ENCODE results near the gene ANKRD52.
A peak's percentile ranks its signal among the peaks of the same experiment; 100 is the strongest.
"Not testable (repeated sequence)": the region's sequence is repeated elsewhere in the genome, so short reads cannot be mapped to it uniquely, and the experiment has no call there.

Gene ANKRD52

DNA sequence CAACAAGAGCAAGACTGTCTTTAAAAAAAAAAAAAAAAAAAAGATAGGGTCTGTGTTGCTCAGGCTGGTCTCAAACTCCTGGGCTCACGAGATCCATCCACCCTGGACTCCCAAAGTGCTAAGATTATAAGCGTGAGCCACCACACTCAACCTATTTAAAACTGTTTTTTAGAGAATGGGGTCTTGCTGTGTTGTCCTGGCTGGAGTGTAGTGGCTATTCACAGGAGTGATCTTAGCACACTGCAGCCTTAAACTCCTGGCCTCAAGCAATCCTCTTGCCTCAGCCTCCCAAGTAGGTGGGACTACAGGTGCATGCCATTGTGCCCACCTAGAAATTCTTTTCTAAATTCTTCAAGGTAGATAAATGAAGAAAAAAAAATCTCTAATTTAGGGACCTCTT lies 16.1 kb upstream of the ANKRD52 start:
- DNase-seq (ENCODE audit: low read depth in 2 of 3, low spot score in 1 of 3) = no peak

DNA sequence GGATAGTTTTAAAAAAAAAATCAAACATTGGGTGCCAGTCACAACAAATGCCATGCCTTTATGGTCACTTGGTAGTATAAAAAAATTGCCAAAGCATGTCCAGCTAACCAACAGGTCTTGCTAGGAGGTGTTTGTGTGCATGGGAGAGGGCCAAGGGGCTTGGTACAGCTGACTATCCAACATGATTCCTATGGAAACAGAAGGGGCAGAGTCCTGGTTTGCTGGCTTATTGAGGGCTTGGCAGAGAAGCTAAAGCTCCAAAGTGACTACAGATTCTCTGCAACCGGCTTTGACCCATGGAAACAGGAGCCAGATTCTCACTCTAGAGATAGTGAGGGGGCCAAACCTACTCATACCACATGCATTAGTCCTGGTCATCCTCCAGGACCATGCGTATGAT lies 14.3 kb upstream of the ANKRD52 start:
- not testable (repeated sequence) for DNase-seq (ENCODE audit: low read depth in 2 of 3, low spot score in 1 of 3)

DNA sequence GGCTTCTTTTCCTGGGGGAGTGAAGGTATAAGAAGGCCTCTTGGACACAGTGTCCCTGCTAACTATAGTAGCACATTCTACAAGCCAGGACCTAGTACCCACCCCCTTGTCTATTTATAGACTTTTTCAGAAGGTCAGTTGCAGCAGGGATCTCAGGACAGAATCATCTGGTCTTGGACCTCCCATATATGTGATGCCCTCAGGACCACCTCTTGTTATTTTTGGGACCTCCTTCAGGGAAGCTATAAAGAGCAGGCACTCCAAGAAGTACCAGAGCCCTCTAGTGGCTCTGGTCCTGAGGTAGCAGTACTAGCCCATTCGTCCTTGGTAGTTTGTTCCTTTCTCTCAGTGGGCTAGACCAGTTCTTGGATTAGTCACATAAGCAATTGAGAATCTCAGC lies 12.8 kb upstream of the ANKRD52 start:
- DNase-seq (ENCODE audit: low read depth in 2 of 3, low spot score in 1 of 3) = no peak

DNA sequence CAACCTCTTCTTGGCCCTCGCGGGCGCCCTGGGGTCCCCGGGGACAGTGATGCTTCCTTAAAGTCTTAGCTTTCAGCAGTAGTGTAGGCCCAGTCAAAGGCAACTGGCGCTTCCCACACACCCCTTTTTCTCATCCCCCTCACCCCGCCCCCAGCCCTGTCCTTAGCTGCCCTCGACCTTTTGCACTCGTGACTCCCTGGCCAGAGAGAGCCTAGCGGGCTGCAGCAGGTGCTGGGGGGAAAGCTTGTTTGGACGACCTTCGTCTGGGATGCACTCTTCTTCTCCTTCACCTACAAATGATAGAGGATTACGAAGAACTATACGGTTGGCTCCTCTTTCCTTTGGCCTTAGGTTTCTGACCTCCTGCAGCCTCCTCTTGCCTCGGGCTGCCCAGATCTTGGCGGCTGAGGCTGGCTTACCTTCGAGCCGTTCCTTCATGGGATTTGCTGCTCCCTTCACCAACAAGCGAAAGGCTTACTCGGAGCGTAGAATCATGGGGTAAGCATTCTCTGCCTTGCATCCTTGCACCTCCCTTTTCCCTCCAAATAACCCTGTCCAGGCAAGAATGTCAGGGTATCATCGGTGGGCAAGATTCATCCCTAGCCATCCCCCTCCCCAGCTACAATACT lies 9.4 kb upstream of the ANKRD52 start:
- no peak for DNase-seq (ENCODE audit: low read depth in 2 of 3, low spot score in 1 of 3)

GRCh38 chr12:56266693-56267442 lies 8.7 kb upstream of the ANKRD52 start, which contains the start of gene COQ10A:
Gene COQ10A (plus strand): TSS chr12:56266942. CDS start chr12:56267119, 177 bp downstream.
- DNase-seq (ENCODE audit: low read depth in 2 of 3, low spot score in 1 of 3) = peak; percentile 75 to 83 (median 78)

DNA sequence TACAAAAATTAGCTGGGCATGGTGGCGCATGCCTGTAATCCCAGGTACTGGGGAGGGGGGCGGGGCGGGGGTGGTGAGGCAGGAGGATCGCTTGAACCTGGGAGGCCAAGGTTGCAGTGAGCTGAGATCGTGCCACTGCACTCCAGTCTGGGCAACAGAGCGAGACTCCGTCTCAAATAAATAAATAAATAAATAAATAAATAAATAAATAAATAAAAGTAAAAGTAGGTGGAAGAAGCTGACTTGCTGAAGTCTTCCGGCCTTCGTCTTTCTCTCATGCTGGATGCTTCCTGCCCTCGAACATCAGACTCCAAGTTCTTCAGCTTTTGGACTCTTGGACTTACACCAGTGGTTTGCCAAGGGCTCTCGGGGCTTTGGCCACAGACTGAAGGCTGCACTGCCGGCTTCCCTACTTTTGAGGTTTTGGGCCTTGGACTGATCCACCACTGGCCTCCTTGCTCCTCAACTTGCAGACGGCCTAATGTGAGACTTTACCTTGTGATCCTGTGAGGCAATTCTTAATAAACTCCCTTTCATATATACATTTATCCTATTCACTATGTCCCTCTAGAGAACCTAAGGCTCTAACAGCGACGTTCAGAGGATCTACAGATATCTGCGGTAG lies 8.0 kb upstream of the ANKRD52 start:
- not testable (repeated sequence) for DNase-seq (ENCODE audit: low read depth in 2 of 3, low spot score in 1 of 3)

DNA sequence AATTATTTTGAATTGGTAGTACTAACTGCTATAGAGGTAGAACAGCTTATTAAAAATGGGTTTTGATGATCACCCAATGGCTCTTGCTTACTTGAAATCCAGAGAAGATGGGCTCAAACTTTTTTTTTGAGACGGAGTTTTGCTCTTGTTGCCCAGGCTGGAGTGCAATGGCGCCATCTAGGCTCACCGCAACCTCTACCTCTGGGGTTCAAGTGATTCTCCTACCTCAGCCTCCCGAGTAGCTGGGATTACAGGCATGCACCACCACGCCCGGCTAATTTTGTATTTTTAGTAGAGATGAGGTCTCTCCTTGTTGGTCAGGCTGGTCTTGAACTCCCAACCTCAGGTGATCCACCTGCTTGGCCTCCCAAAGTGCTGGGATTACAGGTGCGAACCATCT lies 4.8 kb upstream of the ANKRD52 start:
- DNase-seq (ENCODE audit: low read depth in 2 of 3, low spot score in 1 of 3) = not testable (repeated sequence)

GRCh38 chr12:56261503-56262232 lies 3.5 kb upstream of the ANKRD52 start:
- DNase-seq (ENCODE audit: low read depth in 2 of 3, low spot score in 1 of 3) = no peak

GRCh38 chr12:56260921-56261320 lies 2.7 kb upstream of the ANKRD52 start:
- no peak for DNase-seq (ENCODE audit: low read depth in 2 of 3, low spot score in 1 of 3)

DNA sequence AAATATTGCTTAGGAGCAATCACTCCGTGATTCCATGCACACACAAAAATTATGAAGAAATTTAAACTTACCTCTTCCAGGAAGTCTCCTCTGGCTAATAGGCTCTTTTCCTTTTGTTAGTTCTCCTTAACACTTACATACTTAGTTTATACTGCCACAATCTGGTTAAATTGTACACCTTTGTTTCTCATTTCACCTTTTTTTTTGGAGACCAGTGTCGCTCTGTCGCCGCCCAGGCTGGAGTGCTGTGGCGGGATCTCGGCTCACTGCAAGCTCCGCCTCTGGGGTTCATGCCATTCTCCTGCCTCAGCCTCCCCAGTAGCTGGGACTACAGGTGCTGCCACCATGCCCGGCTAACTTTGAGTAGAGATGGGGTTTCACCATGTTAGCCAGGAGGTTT lies 2.2 kb upstream of the ANKRD52 start:
- DNase-seq (ENCODE audit: low read depth in 2 of 3, low spot score in 1 of 3) = no peak

DNA sequence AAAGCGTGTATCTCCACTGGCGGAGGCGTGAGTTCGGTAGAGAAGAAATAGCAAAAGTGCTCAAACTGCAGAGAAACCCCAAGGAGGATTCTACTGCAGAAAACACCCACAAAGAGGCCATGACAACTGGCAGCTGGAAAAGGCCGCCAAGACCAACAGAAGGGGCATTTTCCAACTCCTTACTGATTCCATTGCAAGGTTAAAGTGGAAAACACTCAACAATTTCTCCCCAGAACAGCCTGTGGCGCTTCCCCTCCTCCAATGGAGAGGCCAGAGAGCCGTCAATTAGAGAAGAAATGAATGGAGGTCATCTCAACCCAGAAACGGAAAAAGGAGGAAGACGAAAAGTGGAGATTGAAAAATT lies 618 bp upstream of the ANKRD52 start:
- DNase-seq (ENCODE audit: low read depth in 2 of 3, low spot score in 1 of 3) = no peak

- DNase-seq (ENCODE audit: low read depth in 2 of 3, low spot score in 1 of 3) = peak in 1 of 3 donors; percentile 10
These were observed 605 bp downstream of the ANKRD52 start for GRCh38 chr12:56257491-56258067.

DNA sequence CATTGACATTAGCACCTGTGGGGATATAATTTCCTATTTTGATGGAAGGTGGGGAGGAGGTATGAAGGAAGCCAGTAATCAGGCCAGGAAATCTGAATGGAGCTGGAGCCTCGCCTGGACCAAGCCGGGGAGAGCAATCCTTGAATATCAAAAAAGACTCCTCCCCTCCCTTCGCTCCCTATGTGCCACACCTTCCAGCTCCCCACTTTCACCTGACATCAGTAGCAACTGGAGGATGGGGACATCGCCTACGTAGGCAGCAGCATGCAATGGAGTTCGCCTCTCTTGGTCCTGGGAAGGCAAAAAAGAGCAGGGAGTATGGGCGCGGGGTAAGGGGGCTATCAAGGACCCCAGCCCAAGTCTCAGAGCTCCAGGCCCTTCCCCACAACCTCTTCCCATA lies 1.1 kb downstream of the ANKRD52 start:
- no peak for DNase-seq (ENCODE audit: low read depth in 2 of 3, low spot score in 1 of 3)

DNA sequence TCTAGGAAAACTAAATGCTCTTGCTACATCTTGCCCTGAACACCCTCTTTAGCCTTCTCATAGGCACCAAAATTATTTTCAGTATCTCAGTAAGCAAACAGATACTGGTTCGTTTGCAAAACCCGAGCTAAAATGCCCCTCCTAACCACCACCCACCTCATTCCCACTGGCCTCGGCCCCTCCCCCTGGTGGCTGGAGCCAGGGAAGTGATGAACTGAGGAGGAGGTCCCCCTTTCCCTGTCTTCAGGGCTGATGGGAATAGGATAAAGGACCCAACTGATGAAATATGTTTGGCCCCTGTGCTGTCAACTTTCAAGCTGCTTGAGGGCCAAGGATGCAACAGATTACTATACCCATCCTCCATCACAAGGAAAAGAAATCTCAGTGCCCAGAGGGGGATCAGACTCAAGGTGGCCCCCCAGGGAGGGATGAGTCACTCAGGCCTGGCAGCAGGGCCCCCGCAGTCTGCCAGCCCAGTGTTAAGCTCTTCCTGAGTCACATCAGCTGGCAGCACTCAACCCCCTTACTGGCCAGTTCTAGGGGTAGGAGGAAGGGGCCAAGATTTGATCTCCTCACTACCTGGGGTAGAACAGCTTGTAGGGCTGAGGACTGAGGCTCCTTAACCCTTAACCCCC lies 1.7 kb downstream of the ANKRD52 start:
- no peak for DNase-seq (ENCODE audit: low read depth in 2 of 3, low spot score in 1 of 3)

DNA sequence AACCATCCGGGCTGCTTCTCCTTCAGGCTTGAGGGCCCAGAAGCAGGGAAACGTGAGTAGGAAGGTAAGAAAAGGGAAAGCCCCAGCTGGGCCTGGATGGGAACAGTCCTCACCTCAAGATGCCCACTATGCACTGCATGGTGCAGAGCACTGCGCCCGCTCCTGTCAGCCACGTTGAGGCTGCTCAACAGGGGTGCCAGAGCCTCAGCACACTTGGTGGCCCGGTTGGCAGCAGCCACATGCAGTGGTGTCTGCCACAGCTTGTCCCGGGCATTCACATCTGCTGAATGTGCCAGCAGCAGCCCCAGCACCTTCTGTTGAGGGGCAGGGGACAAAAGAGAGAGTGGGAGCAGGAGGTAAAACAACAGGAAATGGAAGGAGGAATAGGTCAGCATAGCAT lies 2.5 kb downstream of the ANKRD52 start:
- no peak for DNase-seq (ENCODE audit: low read depth in 2 of 3, low spot score in 1 of 3)

- DNase-seq (ENCODE audit: low read depth in 2 of 3, low spot score in 1 of 3) = no peak
These were observed 5.1 kb downstream of the ANKRD52 start for GRCh38 chr12:56253091-56253490.

DNA sequence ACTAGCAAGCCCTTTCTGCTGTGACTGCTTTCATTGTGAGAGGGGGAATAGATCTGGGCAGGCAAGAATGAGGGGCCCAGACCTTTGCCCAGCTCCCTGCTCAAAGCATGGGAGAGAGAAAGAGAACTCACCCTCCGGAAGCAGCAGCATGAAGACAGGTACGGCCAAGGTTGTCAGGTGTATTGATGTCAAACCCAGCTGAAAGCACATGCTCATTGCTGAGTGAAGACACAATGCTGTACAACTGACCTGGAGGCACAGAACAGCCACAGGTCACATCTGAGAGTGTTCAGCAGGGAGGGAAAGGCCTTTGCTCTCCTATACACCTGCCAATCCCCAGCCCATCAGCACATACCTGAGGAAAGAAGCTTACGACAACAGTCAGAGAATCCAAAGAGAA lies 5.5 kb downstream of the ANKRD52 start:
- no peak for DNase-seq (ENCODE audit: low read depth in 2 of 3, low spot score in 1 of 3)

DNA sequence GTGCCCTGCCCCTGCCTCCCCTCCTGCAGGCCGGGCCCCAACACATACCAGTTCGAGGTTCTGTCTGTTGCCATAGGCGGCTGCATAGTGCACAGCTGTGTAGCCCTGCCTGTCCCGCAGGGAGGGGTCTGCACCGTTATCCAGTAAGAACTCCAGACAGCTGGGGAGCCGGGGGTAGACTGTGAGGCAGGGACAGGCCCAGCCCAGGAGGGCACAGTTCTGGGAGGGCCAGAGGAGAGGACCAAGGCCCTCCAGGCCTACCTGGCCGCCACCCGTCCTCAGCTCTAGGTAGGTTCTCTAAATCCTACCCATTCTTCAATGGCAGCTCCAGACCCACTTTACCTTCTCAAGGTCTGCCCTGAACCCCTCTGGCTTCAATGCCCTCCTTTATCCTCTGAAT lies 9.5 kb downstream of the ANKRD52 start:
- no peak for DNase-seq (ENCODE audit: low read depth in 2 of 3, low spot score in 1 of 3)

DNA sequence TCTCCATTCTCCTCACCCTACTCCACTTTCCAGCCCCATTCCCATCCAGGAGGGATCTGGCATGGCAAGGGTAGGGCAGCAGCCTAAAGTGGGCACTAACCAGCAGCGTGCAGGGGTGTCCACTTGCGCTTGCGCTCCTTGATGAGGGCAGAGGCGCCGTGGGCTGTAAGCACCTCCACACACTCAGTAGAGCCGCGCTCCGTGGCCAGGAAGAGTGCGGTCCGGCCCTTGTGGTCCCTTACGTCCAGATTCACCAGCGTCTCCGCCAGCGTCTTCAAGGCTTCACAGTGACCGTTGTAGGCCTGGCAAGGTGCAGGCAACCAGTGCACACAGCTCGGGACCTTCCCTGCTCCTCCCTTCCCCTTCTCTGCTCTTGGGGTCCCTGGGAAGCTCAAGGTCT lies 10.3 kb downstream of the ANKRD52 start:
- DNase-seq (ENCODE audit: low read depth in 2 of 3, low spot score in 1 of 3) = no peak

DNA sequence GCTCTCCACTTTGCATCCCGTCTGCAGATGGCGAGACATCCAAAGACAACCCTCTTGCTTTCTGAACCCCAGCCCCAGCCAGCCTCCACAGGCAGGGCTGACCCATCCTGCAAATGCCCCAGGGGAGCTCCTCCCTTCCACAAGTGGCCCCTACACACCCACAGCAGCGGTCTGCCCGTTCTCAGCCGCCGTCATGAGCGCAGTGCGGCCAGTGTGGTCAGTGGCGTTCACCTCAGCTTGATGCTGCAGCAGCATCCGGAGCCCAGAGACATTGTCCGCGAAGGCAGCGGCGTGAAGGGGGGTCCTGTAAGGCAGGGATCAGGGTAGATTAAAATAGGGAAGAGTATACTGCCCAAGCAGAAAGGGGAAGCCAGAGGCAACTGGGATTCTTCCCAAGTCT lies 13.7 kb downstream of the ANKRD52 start:
- DNase-seq (ENCODE audit: low read depth in 2 of 3, low spot score in 1 of 3) = no peak

DNA sequence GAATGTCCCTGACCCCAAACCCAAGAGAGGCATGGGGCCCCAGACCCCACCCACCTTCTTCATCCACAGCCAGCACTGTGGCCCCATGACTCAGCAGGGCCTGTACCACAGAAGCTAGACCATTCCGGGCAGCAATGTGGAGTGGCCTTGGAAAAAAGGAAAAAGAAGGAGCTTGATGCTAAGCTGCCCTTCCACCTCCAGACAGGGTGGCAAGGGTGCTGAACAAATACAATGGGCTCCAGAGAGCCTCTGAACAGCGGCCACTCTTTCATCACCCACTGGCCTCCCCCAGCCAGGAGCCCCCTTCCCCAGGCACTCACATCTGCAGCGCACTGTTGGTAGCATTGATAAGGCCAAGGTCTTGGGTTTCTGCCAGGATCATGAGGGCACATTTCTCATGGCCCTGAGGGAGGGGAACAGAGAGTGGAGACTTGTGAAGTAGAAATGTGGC lies 14.4 kb downstream of the ANKRD52 start:
- no peak for DNase-seq (ENCODE audit: low read depth in 2 of 3, low spot score in 1 of 3)
